Endometrium (tissue), 2 donors: Measurements from ENCODE around the gene PDHB.
"Not testable (repeated sequence)": the region's sequence is repeated elsewhere in the genome, so short reads cannot be mapped to it uniquely, and the experiment has no call there.

Experiments
- FAIRE-seq: peaks from 2 replicates; lab custom pipeline; 2012; peaks lifted over from hg19 to GRCh38; lab: Jason Lieb, UNC
- donor health status: control.
- donor health status: control.

The PDHB gene

GRCh38 chr3:58433400-58434167 lies at the start of gene PDHB:
TSS of gene PDHB (minus strand) at chr3:58433832. CDS start at chr3:58433809, 23 bp downstream.
- FAIRE-seq: no peak

GRCh38 chr3:58482917-58483636 lies 49.4 kb upstream of the PDHB start:
- FAIRE-seq: no peak

GRCh38 chr3:58480309-58480708 lies 46.7 kb upstream of the PDHB start:
- FAIRE-seq: no peak

- FAIRE-seq: no peak
Measured at GRCh38 chr3:58478781-58479180, 45.1 kb upstream of the PDHB start.

- no peak for FAIRE-seq
Measured at GRCh38 chr3:58474967-58475578, 41.4 kb upstream of the PDHB start.

GRCh38 chr3:58474348-58474911 lies 40.8 kb upstream of the PDHB start:
- FAIRE-seq: no peak

- FAIRE-seq: no peak
Measured at GRCh38 chr3:58473275-58473674, 39.6 kb upstream of the PDHB start.

GRCh38 chr3:58471025-58471887 lies 37.6 kb upstream of the PDHB start:
- no peak for FAIRE-seq

GRCh38 chr3:58470363-58471024 lies 36.9 kb upstream of the PDHB start:
- FAIRE-seq: no peak

GRCh38 chr3:58469096-58469495 lies 35.5 kb upstream of the PDHB start:
- no peak for FAIRE-seq

GRCh38 chr3:58466899-58467563 lies 33.4 kb upstream of the PDHB start:
- FAIRE-seq: no peak

GRCh38 chr3:58464866-58465265 lies 31.2 kb upstream of the PDHB start:
- FAIRE-seq: no peak

GRCh38 chr3:58463942-58464271 lies 30.3 kb upstream of the PDHB start:
- no peak for FAIRE-seq

- FAIRE-seq: no peak
Measured at GRCh38 chr3:58463181-58463941, 29.7 kb upstream of the PDHB start.

- FAIRE-seq: no peak
Measured at GRCh38 chr3:58462829-58463180, 29.2 kb upstream of the PDHB start.

GRCh38 chr3:58459160-58459559 lies 25.5 kb upstream of the PDHB start:
- FAIRE-seq: no peak

- FAIRE-seq: no peak
Measured at GRCh38 chr3:58452176-58452575, 18.5 kb upstream of the PDHB start.

- FAIRE-seq: no peak
Measured at GRCh38 chr3:58441514-58442450, 8.2 kb upstream of the PDHB start.

- not testable (repeated sequence) for FAIRE-seq
Measured at GRCh38 chr3:58440996-58441355, 7.3 kb upstream of the PDHB start.
